ENCODE measurements around the gene CXCR6.

Gene CXCR6

DNA sequence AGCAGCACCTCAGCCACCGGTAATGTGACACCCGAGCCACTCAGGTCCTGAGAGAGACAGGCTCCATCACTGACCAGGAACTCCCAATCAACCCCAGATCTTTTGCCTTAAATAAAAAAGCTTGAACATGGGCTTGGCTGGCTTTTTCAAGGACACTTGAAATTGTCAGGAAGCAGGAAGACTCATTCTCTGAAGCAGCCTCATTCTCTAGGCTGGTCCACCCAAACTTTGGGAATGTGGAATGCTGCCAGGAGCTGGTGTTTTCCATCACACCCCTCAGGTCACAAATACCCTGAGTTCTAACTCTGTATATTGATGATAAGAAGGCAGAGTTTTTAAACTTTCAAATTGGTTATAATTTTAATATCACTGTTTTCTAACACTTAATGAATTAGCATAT, 17.0 kb downstream of the CXCR6 start:
- Histone ChIP-seq H3K9ac (ENCODE audit: low read length) (no peak overlapping the region), H3K4me2 (ENCODE audit: low read length) (no peak overlapping the region), H3K4me3 (ENCODE audit: low read length) (no peak overlapping the region), H2AFZ (ENCODE audit: low read depth, low read length) (no peak overlapping the region), H3K27me3 (ENCODE audit: low read depth, low read length) (peaks cover 6% of the 10 kb centered on the region; the same call in 1 of the 2 replicates), H3K27ac (ENCODE audit: low read length) (no peak overlapping the region), H3K36me3 (replicated peaks; ENCODE audit: low read depth, low read length) (peaks cover 81% of the 10 kb centered on the region), H3K9me3 (ENCODE audit: insufficient read depth, low read length) (no peaks in the 10 kb centered on the region), H4K20me1 (ENCODE audit: insufficient read depth, low read length) (no peaks in the 10 kb centered on the region), H3K79me2 (ENCODE audit: low read length) (no peaks in the 10 kb centered on the region), H3K4me1 (ENCODE audit: low read length) (peaks cover 48% of the 10 kb centered on the region)
- TF ChIP-seq CTCF (IDR thresholded peaks at IDR 0.05; ENCODE audit: low read depth, low read length) = no peak
- no peak for TF ChIP-seq EZH2phosphoT487 (IDR thresholded peaks at IDR 0.05; ENCODE audit: low read depth)

DNA sequence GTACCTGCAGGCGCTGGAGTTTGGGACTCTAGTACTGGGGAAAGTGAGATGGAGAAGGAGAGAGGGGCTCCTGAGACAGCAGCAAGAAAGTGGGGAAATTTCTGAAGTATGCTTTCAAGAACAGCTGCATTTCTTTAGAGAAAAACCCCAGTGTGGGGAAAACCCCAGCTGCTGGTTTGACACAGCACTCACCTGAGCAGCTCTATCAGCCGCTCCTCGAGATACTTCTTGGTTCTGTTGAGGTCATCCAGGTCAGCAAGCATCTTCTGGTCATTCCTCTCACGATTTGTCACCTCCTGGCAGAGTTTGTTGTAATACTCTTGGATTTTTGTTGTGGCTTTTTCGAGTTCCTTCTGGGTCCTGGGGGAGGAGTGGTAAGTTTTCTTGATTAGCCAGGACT, 18.8 kb downstream of the CXCR6 start:
- H3K4me1 ChIP-seq (ENCODE audit: low read length) = peaks cover 65% of the 10 kb centered on the region
- H3K4me2 ChIP-seq (ENCODE audit: low read length) = peak overlapping the region; percentile 69
- no peak for TF ChIP-seq EZH2phosphoT487 (IDR thresholded peaks at IDR 0.05; ENCODE audit: low read depth)
- TF ChIP-seq CTCF (IDR thresholded peaks at IDR 0.05; ENCODE audit: low read depth, low read length) = no peak
- peak overlapping the region; percentile 64 for H3K27ac ChIP-seq (ENCODE audit: low read length)
- H3K9me3 ChIP-seq (ENCODE audit: insufficient read depth, low read length) = no peaks in the 10 kb centered on the region
- H4K20me1 ChIP-seq (ENCODE audit: insufficient read depth, low read length) = no peaks in the 10 kb centered on the region
- H3K27me3 ChIP-seq (ENCODE audit: low read depth, low read length) = peaks cover 6% of the 10 kb centered on the region; the same call in 1 of the 2 replicates
- peak overlapping the region; percentile 14; the same call in 1 of the 2 replicates for H3K9ac ChIP-seq (ENCODE audit: low read length)
- peak overlapping the region; percentile 36 for H3K4me3 ChIP-seq (ENCODE audit: low read length)
- no peak overlapping the region for H2AFZ ChIP-seq (ENCODE audit: low read depth, low read length)
- peaks cover 83% of the 10 kb centered on the region for H3K36me3 ChIP-seq (replicated peaks; ENCODE audit: low read depth, low read length)
- H3K79me2 ChIP-seq (ENCODE audit: low read length) = no peaks in the 10 kb centered on the region

GRCh38 chr3:45964139-45964538, 20.9 kb downstream of the CXCR6 start:
- Histone ChIP-seq H3K4me3 (ENCODE audit: low read length) (peak overlapping the region; percentile 43; the same call in 1 of the 2 replicates), H3K79me2 (ENCODE audit: low read length) (no peaks in the 10 kb centered on the region), H3K4me2 (ENCODE audit: low read length) (peak overlapping the region; percentile 69), H3K27me3 (ENCODE audit: low read depth, low read length) (peaks cover 6% of the 10 kb centered on the region; the same call in 1 of the 2 replicates), H3K4me1 (ENCODE audit: low read length) (peaks cover 66% of the 10 kb centered on the region), H2AFZ (ENCODE audit: low read depth, low read length) (no peak overlapping the region), H3K27ac (ENCODE audit: low read length) (peak overlapping the region; percentile 94), H4K20me1 (ENCODE audit: insufficient read depth, low read length) (no peaks in the 10 kb centered on the region), H3K36me3 (replicated peaks; ENCODE audit: low read depth, low read length) (peaks cover 82% of the 10 kb centered on the region), H3K9me3 (ENCODE audit: insufficient read depth, low read length) (no peaks in the 10 kb centered on the region), H3K9ac (ENCODE audit: low read length) (peak overlapping the region; percentile 61; the same call in 1 of the 2 replicates)
- TF ChIP-seq EZH2phosphoT487 (IDR thresholded peaks at IDR 0.05; ENCODE audit: low read depth) (no peak), CTCF (IDR thresholded peaks at IDR 0.05; ENCODE audit: low read depth, low read length) (no peak)

DNA sequence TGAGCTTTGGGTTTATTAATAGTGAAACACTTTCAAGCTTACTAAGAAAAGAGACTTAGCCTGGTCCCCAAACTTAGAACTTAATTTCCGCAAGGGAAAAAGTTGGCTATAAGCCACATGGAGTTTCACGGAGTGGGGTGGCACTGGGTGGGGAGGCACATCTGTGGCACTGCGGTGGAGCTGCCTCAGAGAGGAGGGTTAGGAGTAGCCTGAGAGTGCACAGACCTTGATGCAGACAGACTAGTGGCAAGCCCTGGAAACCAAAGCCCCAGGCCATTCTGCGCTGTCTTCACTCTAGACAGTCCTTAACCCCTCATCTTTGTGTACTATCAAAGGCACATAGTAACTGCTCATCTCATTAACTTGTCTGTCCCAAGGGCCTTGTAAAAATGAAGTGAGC, 22.0 kb downstream of the CXCR6 start:
- H4K20me1 ChIP-seq (ENCODE audit: insufficient read depth, low read length) = no peaks in the 10 kb centered on the region
- TF ChIP-seq EZH2phosphoT487 (IDR thresholded peaks at IDR 0.05; ENCODE audit: low read depth) (no peak), CTCF (IDR thresholded peaks at IDR 0.05; ENCODE audit: low read depth, low read length) (no peak)
- peak overlapping the region; percentile 94 for H3K27ac ChIP-seq (ENCODE audit: low read length)
- peaks cover 6% of the 10 kb centered on the region; the same call in 1 of the 2 replicates for H3K27me3 ChIP-seq (ENCODE audit: low read depth, low read length)
- peaks cover 70% of the 10 kb centered on the region for H3K4me1 ChIP-seq (ENCODE audit: low read length)
- no peaks in the 10 kb centered on the region for H3K79me2 ChIP-seq (ENCODE audit: low read length)
- peaks cover 82% of the 10 kb centered on the region for H3K36me3 ChIP-seq (replicated peaks; ENCODE audit: low read depth, low read length)
- no peak overlapping the region for H2AFZ ChIP-seq (ENCODE audit: low read depth, low read length)
- peak overlapping the region; percentile 61 for H3K9ac ChIP-seq (ENCODE audit: low read length)
- H3K4me3 ChIP-seq (ENCODE audit: low read length) = peak overlapping the region; percentile 43
- no peaks in the 10 kb centered on the region for H3K9me3 ChIP-seq (ENCODE audit: insufficient read depth, low read length)
- H3K4me2 ChIP-seq (ENCODE audit: low read length) = peak overlapping the region; percentile 69

All from OCI-LY3 (cell line).